Right ventricle myocardium inferior (tissue), 1 donor: ENCODE measurements around the gene RUBCN. TPM values are rescaled to one million over a fixed set of nuclear protein-coding genes. Genes with fewer than 3 reads are reported as not detected.
"Not testable (repeated sequence)": the region's sequence is repeated elsewhere in the genome, so short reads cannot be mapped to it uniquely, and the experiment has no call there.

ENCODE experiments used
- ATAC-seq: fragments of 200-7000 bp; cut with Tn5 transposase; one replicate; pipeline ENCODE4 v1.9.1; 2020; ENCODE audit warnings: mild to moderate bottlenecking, moderate library complexity
- DNase-seq: peaks from one replicate; pipeline ENCODE4 v3.0.0; 2021; ENCODE audit errors: missing footprints
- intact Hi-C: fragments of 100-400 bp; cut with DNase I; formaldehyde crosslinking; loops from one replicate; pipeline ENCODE4 v1.11.0; 2022
- total RNA-seq: library from RNA; stranded (reverse); fragmentation: NEBNext Ultra II Directional; extraction: Animal tissue kit (Norgen Biotek cat#: 25700); gene quantifications from one replicate; pipeline ENCODE4 v1.2.1, GENCODE V29; 2021
- donor health status: DM: no; HTN: yes; CAD: no; lungs with severe emphysema.

The RUBCN gene
- total RNA-seq, 1 donor from 2014 or later: 19.3 TPM

DNA sequence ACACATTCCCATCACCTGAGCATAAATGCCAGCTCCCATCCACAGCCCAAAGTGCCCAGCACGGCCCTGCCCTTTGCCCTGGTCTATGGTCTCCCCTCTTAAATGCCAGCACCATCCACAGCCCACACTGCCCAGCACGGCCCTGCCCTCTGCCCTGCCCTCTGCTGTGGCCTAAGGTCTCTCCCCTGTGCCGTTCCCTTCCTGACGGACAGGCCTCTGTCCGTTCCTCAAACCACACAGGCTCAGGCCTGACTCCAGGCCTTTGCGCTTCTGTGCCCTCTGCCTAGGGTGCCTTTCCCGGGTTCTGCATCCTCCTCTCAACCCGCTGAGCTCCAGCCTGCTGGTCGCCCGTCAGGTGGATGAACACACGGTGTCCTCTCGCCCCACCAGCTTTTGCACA, 90.4 kb downstream of the RUBCN start:
- intact Hi-C loops, DNase-seq, ATAC-seq: not testable (repeated sequence)

DNA sequence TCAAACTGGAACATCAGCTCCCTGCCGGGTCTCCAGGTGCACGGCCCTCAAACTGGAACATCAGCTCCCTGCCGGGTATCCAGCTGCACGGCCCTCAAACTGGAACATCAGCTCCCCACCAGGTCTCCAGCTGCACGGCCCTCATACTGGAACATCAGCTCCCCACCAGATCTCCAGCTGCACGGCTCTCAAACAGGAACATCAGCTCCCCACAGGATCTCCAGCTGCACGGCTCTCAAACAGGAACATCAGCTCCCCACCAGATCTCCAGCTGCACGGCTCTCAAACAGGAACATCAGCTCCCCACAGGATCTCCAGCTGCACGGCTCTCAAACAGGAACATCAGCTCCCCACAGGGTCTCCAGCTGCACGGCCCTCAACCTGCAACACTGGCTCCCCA, 99.1 kb downstream of the RUBCN start:
- intact Hi-C loops, ATAC-seq, DNase-seq: not testable (repeated sequence)

DNA sequence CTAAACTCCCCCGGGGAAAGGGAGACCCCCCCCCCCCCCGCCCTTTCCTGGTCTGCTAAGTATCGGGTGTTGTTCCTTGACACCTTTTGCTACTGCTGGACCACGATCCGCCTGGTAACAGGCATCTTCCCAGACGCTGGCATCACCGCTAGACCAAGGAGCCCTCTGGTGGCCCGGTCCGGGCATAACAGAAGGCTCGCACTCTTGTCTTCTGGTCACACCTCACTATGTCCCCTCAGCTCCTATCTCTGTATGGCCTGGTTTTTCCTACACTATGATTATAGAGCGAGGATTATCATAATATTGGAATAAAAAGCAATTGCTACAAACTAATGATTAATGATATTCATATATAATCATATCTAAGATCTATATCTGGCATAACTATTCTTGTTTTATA, 104.7 kb downstream of the RUBCN start:
- intact Hi-C loops, DNase-seq, ATAC-seq: not testable (repeated sequence)

DNA sequence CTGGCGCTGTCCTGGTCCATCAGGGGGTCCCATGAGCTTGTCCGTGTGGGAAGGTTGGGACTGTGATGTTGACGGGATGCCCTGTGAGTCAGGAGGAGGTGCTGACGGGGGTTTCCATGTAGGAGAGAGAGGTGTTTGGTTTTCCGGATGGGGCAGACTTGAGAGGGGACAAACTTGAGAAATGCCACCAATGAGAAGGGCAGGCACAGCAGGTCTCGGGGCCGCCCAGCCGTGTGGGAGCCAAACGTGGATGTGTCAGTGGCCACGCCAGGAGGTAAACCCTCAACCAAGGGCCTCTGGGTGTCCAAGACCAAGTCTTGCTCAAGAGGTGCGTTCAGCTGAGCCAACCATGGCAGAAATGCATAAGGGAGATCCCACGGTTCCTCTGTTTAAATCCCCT, 105.9 kb downstream of the RUBCN start:
- not testable (repeated sequence) for DNase-seq, ATAC-seq

DNA sequence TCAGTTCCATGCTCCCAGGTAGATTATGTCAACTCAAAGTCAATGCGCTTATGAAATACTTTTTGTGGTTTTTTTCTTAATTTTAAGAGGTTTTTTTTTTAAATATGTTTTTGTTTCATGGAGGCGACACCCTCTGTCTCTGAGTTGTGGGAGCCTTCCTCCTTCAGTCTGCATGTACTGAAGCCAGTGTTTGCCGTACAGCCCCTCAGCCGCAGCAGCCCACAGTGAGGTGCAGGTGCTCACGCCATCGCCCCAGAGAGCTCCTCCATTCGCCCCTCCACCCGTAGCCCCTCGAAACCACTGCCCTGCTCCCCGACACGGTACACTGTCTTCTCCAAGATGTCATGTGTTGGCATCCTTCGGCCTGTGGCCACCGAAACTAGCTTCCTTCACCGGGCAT, 107.4 kb downstream of the RUBCN start:
- intact Hi-C loops, DNase-seq, ATAC-seq: not testable (repeated sequence)

More for the DNA sequence above, 105.9 kb downstream of the RUBCN start:
- intact Hi-C loops: not testable (repeated sequence)

DNA sequence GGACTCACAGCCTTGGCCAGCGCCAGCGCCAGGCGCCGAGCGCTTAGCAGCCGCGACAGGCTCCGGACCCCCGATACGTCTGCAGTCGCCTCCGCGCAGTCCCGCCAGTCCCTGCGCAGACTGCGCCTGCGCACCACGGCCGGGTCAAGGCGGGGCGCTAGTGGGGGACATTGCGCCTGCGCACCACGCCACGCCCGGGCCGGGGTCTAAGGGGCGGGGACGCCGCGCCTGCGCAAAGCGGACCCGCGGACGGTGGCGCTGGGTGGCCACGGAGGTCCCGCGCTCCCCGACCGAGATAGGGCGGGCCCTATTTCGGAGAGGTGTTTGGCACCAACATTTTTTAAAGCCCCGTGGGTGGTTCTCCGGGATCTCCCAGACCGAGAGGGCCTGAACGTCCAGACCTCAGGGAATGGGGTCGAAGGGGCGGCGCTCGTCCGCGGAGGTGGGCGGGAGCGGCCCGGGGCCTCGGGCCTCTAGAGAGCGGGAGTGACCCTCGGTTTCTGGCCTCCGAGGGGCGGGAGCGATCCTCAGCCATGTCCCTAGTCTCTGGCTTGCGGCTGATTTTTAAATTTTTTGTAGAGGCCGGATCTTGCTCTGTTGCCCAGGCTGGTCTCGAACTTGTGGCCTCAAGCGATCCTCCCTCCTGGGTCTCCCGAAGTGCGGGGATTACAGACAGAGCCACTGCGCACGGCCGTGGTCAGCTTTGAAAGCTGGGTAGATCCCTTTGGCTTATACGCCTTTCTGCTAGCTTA, 108.8 kb downstream of the RUBCN start:
- peak; percentile 94 for ATAC-seq
- intact Hi-C loops: not testable (repeated sequence)

DNA sequence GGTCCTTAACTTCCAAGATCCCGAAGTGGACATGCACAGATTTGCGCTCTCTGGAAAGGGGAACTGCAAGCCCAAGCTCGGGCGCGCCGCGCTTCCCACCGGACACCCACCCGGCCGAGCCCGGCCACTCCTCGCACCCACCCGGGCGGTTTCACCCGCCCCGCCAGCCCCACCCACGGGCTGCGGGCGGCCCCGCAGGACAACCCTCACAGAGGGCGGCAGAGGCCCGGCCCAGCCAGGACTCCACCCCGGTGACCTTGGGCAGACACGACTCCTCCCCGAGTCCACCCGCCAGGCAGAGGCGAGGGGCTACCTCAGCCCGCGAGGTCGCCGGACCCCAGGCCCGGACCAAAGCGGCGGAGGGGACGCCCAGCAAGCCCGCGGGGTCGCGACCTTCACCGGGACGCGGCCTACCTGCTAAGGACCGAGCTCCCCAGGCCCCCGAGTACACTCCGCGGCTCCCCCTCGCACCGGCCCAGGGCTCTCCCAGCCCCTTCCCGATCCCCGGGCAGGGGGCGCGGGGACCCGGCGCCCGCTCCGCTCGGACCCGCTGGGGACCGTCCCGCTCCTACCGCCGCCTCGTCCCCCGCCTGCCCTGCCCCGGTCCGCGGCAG, 109.4 kb downstream of the RUBCN start:
- not testable (repeated sequence) for DNase-seq
- peak; percentile 88 for ATAC-seq

More for the DNA sequence above, 108.8 kb downstream of the RUBCN start:
- peak; percentile 94 for DNase-seq

DNA sequence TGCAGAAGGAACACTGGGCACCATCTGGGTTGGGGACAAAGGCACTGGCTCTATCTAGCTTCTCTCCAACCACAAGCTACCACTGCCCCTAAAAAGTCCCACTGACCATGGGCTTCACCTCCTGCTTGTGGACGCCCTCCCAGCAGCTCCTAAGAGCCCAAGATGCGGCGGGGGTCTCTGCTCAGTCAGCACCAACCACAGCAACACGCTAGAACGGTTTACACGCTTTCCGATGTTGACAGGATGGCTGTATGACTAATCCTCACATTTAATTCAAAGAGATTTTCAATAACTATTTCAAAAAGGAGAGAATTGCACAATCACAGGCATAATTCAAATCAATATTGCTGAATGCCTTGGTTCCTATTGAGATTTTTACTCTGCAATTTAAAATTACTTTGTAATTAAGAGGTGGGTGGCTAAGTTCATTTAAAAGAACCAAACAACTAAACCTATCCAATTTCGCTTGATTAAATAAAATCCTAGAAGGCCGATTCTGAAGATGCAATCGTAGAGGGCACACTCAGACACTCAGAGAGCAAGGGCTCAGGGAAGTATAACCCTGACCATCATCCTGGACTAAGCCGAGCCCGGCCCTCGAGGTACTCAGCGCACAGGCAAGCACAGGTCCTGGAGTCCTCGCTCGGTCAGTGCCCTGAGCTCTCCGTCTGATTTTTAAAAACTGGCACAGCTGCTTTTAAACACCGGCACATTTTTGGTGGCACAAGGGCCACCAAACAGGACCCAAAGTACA, 110.1 kb downstream of the RUBCN start:
- DNase-seq, intact Hi-C loops, ATAC-seq: not testable (repeated sequence)

More for the DNA sequence above, 109.4 kb downstream of the RUBCN start:
- intact Hi-C loops: not testable (repeated sequence)

DNA sequence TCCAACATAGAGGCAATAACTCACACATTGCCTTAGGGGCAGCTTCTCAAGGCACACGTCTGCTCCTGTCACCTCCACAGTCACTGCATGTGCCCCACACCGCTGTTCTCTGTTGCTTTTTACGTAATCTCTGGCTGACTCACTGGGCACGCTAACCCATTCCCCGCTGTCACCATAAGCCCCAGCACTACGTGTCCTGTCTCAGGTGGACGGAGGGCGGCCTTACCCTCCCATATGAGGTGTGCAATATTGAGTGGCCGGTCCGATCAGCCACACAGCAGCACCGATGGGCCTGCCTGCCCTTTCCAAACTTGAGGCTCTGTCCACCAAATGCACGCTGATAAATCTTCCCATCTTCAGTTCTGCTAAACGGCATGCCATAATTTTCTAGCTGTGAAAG, 115.2 kb downstream of the RUBCN start:
- ATAC-seq, intact Hi-C loops: not testable (repeated sequence)
- DNase-seq: peak; percentile 64

Other genes with a start within 250 kb of the RUBCN start
- gene BDH1, start 180.9 kb downstream of the RUBCN start, total RNA-seq: 43.1 TPM
- 65.2 TPM for gene FYTTD1, start 13.0 kb upstream of the RUBCN start, total RNA-seq
- 17.9 TPM for gene LRCH3, start 54.4 kb upstream of the RUBCN start, total RNA-seq
- gene RPL35A, start 213.3 kb upstream of the RUBCN start, total RNA-seq: 718 TPM
- 9.8 TPM for gene LMLN, start 223.3 kb upstream of the RUBCN start, total RNA-seq